H1 (cell line): Measurements from ENCODE around the gene XPO6. TPM values are rescaled to one million over a fixed set of nuclear protein-coding genes. Genes with fewer than 3 reads are reported as not detected.

Experiments
- CTCF ChIA-PET: fragments of 300-600 bp; sonication (Branson Sonifier 250); formaldehyde crosslinking; loops from one replicate; lab custom pipeline; 2021; ENCODE audit not compliant: partially characterized antibody; lab: Charles Lee
- POLR2A ChIA-PET: fragments of 300-600 bp; sonication (Branson Sonifier 250); formaldehyde crosslinking; loops from one replicate; lab custom pipeline; 2021; ENCODE audit warnings: inconsistent platforms; ENCODE audit not compliant: partially characterized antibody; lab: Charles Lee
- DNase-seq, 2 experiments: peaks; one replicate each; pipeline versions ENCODE4 v3.0.0 to v3.0.0-alpha.2; 2010 to 2022; ENCODE audit warnings: low spot score in 2 of 2, low read depth in 1 of 2, mixed read lengths in 1 of 2
- FAIRE-seq: peaks from 2 replicates; lab custom pipeline; 2011; peaks lifted over from hg19 to GRCh38; lab: Jason Lieb, UNC
- H2AFZ ChIP-seq: 2 replicates; pipeline ENCODE4 v1.8.1; 2012; ENCODE audit warnings: low read length, inconsistent platforms
- H2AK5ac ChIP-seq: 2 replicates; pipeline ENCODE4 v1.6.1; 2013; ENCODE audit warnings: low read depth, low read length
- H2BK120ac ChIP-seq: replicated peaks from 2 replicates; pipeline ENCODE3; 2013; ENCODE audit warnings: low read depth, low read length, inconsistent platforms
- H2BK12ac ChIP-seq: 2 replicates; pipeline ENCODE4 v1.6.1; 2013; ENCODE audit warnings: low read depth, low read length
- H2BK15ac ChIP-seq: 2 replicates; pipeline ENCODE4 v1.6.1; 2013; ENCODE audit warnings: low read length
- H2BK20ac ChIP-seq: 2 replicates; pipeline ENCODE4 v1.6.1; 2013; ENCODE audit warnings: low read length
- H2BK5ac ChIP-seq: 2 replicates; pipeline ENCODE4 v1.6.1; 2013; ENCODE audit warnings: low read depth, low read length
- H3K14ac ChIP-seq: 2 replicates; pipeline ENCODE4 v1.6.1; 2013; ENCODE audit warnings: inconsistent platforms; ENCODE audit not compliant: insufficient read length
- H3K18ac ChIP-seq: 2 replicates; pipeline ENCODE4 v1.6.1; 2013; ENCODE audit warnings: low read length; ENCODE audit errors: extremely low read depth
- H3K23ac ChIP-seq: 2 replicates; pipeline ENCODE4 v1.6.1; 2013; ENCODE audit warnings: inconsistent platforms; ENCODE audit not compliant: insufficient read length
- H3K23me2 ChIP-seq: 2 replicates; pipeline ENCODE4 v1.6.1; 2013; ENCODE audit warnings: low read depth, low read length
- H3K27ac ChIP-seq: 2 replicates; pipeline ENCODE4 v1.6.1; 2011; ENCODE audit warnings: low read depth, low read length, inconsistent platforms
- H3K27me3 ChIP-seq, 4 experiments: replicated peaks in 1 of 4; 1 replicate in 1 of 4; 2 replicates in 3 of 4; pipeline versions ENCODE4 v1.6.1 to v1.8.1; 2011 to 2013; ENCODE audit warnings: low read length in 3 of 4, mild to moderate bottlenecking in 3 of 4, inconsistent platforms in 2 of 4, mixed read lengths in 2 of 4, moderate library complexity in 1 of 4; ENCODE audit not compliant: control insufficient read depth in 3 of 4, insufficient read depth in 3 of 4; ENCODE audit errors: extremely low read depth in 1 of 4
- H3K36me3 ChIP-seq, 4 experiments: 2 replicates each; pipeline versions ENCODE4 v1.6.1 to v1.8.1; 2011 to 2013; ENCODE audit warnings: mild to moderate bottlenecking in 4 of 4, low read length in 3 of 4, moderate library complexity in 2 of 4, control low read depth in 1 of 4, inconsistent platforms in 1 of 4; ENCODE audit not compliant: insufficient read depth in 4 of 4, control insufficient read depth in 2 of 4
- H3K4ac ChIP-seq: replicated peaks from 2 replicates; pipeline ENCODE3; 2013; ENCODE audit warnings: low read length, low read depth, mixed read lengths, inconsistent platforms; ENCODE audit not compliant: insufficient read length
- H3K4me1 ChIP-seq, 4 experiments: replicated peaks in 1 of 4; 1 replicate in 1 of 4; 2 replicates in 3 of 4; pipeline versions ENCODE4 v1.6.1 to v1.8.1; 2011 to 2013; ENCODE audit warnings: low read length in 3 of 4, inconsistent platforms in 2 of 4, mixed read lengths in 1 of 4; ENCODE audit not compliant: insufficient read depth in 4 of 4, control insufficient read depth in 3 of 4
- H3K4me2 ChIP-seq, 2 experiments: 2 replicates each; pipeline versions ENCODE4 v1.6.1 to v1.8.1; 2011 to 2013; ENCODE audit warnings: low read depth in 2 of 2, low read length in 2 of 2, control low read depth in 1 of 2, inconsistent platforms in 1 of 2, mild to moderate bottlenecking in 1 of 2; ENCODE audit not compliant: insufficient read depth in 1 of 2
- H3K4me3 ChIP-seq, 4 experiments: fragments of 200-600, 300-600 bp in 1 of 4; sonication (generic), shearing (Covaris generic), sonication (Bioruptor Twin) in 1 of 4; 2 replicates each; pipeline versions ENCODE4 v1.5.1 to v1.8.1; 2011 to 2016; ENCODE audit warnings: low read length in 4 of 4, low read depth in 3 of 4, control low read depth in 2 of 4, inconsistent platforms in 2 of 4, mild to moderate bottlenecking in 2 of 4, mixed read lengths in 1 of 4, moderate library complexity in 1 of 4; ENCODE audit not compliant: insufficient read depth in 2 of 4; ENCODE audit errors: extremely low read depth in 1 of 4
- H3K56ac ChIP-seq: replicated peaks from 2 replicates; pipeline ENCODE3; 2013; ENCODE audit warnings: low read depth, mild to moderate bottlenecking, mixed read lengths, low read length, inconsistent platforms; ENCODE audit not compliant: insufficient read length
- H3K79me1 ChIP-seq: 2 replicates; pipeline ENCODE4 v1.6.1; 2013; ENCODE audit warnings: low read depth, low read length, control low read depth
- H3K79me2 ChIP-seq, 2 experiments: 2 replicates each; pipeline versions ENCODE4 v1.6.1 to v1.8.1; 2012 to 2013; ENCODE audit warnings: low read length in 2 of 2, mild to moderate bottlenecking in 2 of 2, inconsistent platforms in 1 of 2; ENCODE audit not compliant: insufficient read depth in 2 of 2, control insufficient read depth in 1 of 2
- H3K9ac ChIP-seq, 4 experiments: replicated peaks in 1 of 4; 1 replicate in 1 of 4; 2 replicates in 3 of 4; pipeline versions ENCODE4 v1.6.1 to v1.8.1; 2011 to 2013; ENCODE audit warnings: low read depth in 3 of 4, low read length in 3 of 4, control low read depth in 2 of 4, mild to moderate bottlenecking in 2 of 4, moderate library complexity in 2 of 4, inconsistent platforms in 1 of 4; ENCODE audit errors: extremely low read depth in 1 of 4
- H3K9me3 ChIP-seq, 2 experiments: 2 replicates each; pipeline versions ENCODE4 v1.6.1 to v1.8.1; 2012 to 2013; ENCODE audit warnings: mild to moderate bottlenecking in 2 of 2, moderate library complexity in 2 of 2, control low read depth in 1 of 2, inconsistent platforms in 1 of 2, low read depth in 1 of 2, low read length in 1 of 2, mixed read lengths in 1 of 2; ENCODE audit not compliant: insufficient read depth in 2 of 2
- H4K20me1 ChIP-seq, 2 experiments: replicated peaks in 1 of 2; 2 replicates each; pipeline versions ENCODE3 to v1.8.1; 2011 to 2013; ENCODE audit warnings: inconsistent platforms in 2 of 2, low read length in 2 of 2, mild to moderate bottlenecking in 1 of 2; ENCODE audit not compliant: insufficient read depth in 2 of 2, control insufficient read depth in 1 of 2
- H4K5ac ChIP-seq: 2 replicates; pipeline ENCODE4 v1.6.1; 2013; ENCODE audit warnings: low read length, low read depth, mixed read lengths, inconsistent platforms; ENCODE audit not compliant: insufficient read length
- H4K8ac ChIP-seq: 2 replicates; pipeline ENCODE4 v1.8.0; 2013; ENCODE audit warnings: mild to moderate bottlenecking, moderate library complexity, low read length, inconsistent platforms; ENCODE audit not compliant: insufficient read depth; ENCODE audit errors: extremely low read depth
- H4K91ac ChIP-seq: replicated peaks from 2 replicates; pipeline ENCODE3; 2013; ENCODE audit warnings: low read length, mixed read lengths, inconsistent platforms; ENCODE audit not compliant: insufficient read length
- ASH2L ChIP-seq: fragments of 200-600, 300-600 bp; sonication (generic); IDR thresholded peaks from one replicate; pipeline ENCODE4 v1.7.1; 2017; ENCODE audit warnings: low read length
- CBX8 ChIP-seq: fragments of 300-800, 300-1000 bp; sonication (generic); IDR thresholded peaks from 2 replicates; pipeline ENCODE4 v1.7.1; 2016; ENCODE audit warnings: low read depth, low read length, borderline replicate concordance
- HDAC6 ChIP-seq: IDR thresholded peaks from one replicate; pipeline ENCODE4 v1.7.1; 2012; ENCODE audit warnings: low read depth, mild to moderate bottlenecking, inconsistent platforms, low read length, moderate library complexity
- KDM1A ChIP-seq: fragments of 200-600, 300-600 bp; sonication (generic); IDR thresholded peaks from 2 replicates; pipeline ENCODE4 v1.7.1; 2016; ENCODE audit warnings: mild to moderate bottlenecking, low read length, borderline replicate concordance
- RAD21 ChIP-seq, 2 experiments: IDR thresholded peaks in 1 of 2; conservative IDR thresholded peaks in 1 of 2; 2 replicates each; pipeline ENCODE4 v1.6.1; 2011; ENCODE audit warnings: low read depth in 2 of 2, low read length in 2 of 2, improper control_type of control experiment in 1 of 2, inconsistent platforms in 1 of 2, mild to moderate bottlenecking in 1 of 2, moderate library complexity in 1 of 2
- RXRA ChIP-seq: IDR thresholded peaks from 2 replicates; pipeline ENCODE4 v1.6.1; 2011; ENCODE audit warnings: low read depth, mild to moderate bottlenecking, low read length, moderate library complexity; ENCODE audit not compliant: insufficient read depth
- SUZ12 ChIP-seq: fragments of 200-600 bp; sonication (generic); IDR thresholded peaks from 2 replicates; pipeline ENCODE4 v1.6.1; 2012; ENCODE audit warnings: mild to moderate bottlenecking, inconsistent platforms, low read length, moderate library complexity, mixed read lengths
- TEAD4 ChIP-seq: IDR thresholded peaks from 2 replicates; pipeline ENCODE4 v1.6.1; 2012; ENCODE audit warnings: low read depth, low read length, inconsistent platforms, mixed read lengths
- ZNF274 ChIP-seq: IDR thresholded peaks from 2 replicates; pipeline ENCODE4 v1.7.0; 2012; ENCODE audit warnings: low read length, borderline replicate concordance; ENCODE audit errors: extremely low read depth
- WGBS, 2 experiments: shearing (Covaris generic) in 1 of 2; methylation state at CpG; one replicate each; pipeline versions ENCODE4 v1.1.6 to v1.1.7; 2013 to 2015; ENCODE audit warnings: low lambda C conversion rate in 2 of 2, mixed read lengths in 2 of 2, inconsistent platforms in 1 of 2, low coverage in 1 of 2, missing lambda C conversion rate in 1 of 2; ENCODE audit not compliant: insufficient replicate concordance in 2 of 2, insufficient coverage in 1 of 2, insufficient read length in 1 of 2; ENCODE audit errors: extremely low coverage in 1 of 2, missing lambda C conversion rate in 1 of 2; 5-methylcytosine and 5-hydroxymethylcytosine counted together
- polyA plus RNA-seq, 7 experiments: library from polyadenylated mRNA; depleted of rRNA in 3 of 7; stranded (reverse) in 5 of 7; unstranded in 2 of 7; fragments of >200 nt in 5 of 7; fragments of 200-250 nt in 2 of 7; gene quantifications; 1 replicate in 5 of 7; 2 replicates in 1 of 7; 4 replicates in 1 of 7; pipeline versions ENCODE4 v1.2.1 to v1.2.3, GENCODE V29; 2011 to 2013; ENCODE audit warnings: missing spikeins in 2 of 7, mixed read lengths in 2 of 7
- total RNA-seq: library from RNA; stranded (reverse); fragmentation: NEBNext Ultra II Directional; extraction: Animal tissue kit (Norgen Biotek cat#: 25700); gene quantifications from 2 replicates; pipeline ENCODE4 v1.2.1, GENCODE V29; 2021

Gene XPO6
- total and polyA plus RNA-seq, 2 of the 8 experiments (the other 6 are each of a cell fraction or from before 2014, with no cell fraction given), result 152 to 254 TPM

- Histone ChIP-seq H2BK5ac (no peak overlapping the region), H2BK20ac (no peak overlapping the region), H3K4me3 (no peak overlapping the region), H3K27ac (no peak overlapping the region), H3K18ac (no peak overlapping the region), H3K79me1 (no peaks in the 10 kb centered on the region), H3K27me3 (no peaks in the 10 kb centered on the region), H3K23ac (no peak overlapping the region), H4K5ac (no peak overlapping the region), H2BK15ac (no peak overlapping the region), H3K56ac (no peak overlapping the region), H2BK120ac (no peak overlapping the region), H4K91ac (no peak overlapping the region), H3K9ac (no peak overlapping the region), H3K4ac (no peak overlapping the region), H2AK5ac (no peak overlapping the region), H4K20me1 (no peaks in the 10 kb centered on the region), H3K36me3 (peaks cover 16 to 56% (median 51%) of the 10 kb centered on the region in 4 experiments), H3K23me2 (no peaks in the 10 kb centered on the region), H4K8ac (no peak overlapping the region), H3K4me2 (no peak overlapping the region), H3K14ac (no peak overlapping the region), H3K79me2 (no peaks in the 10 kb centered on the region), H3K4me1 (no peaks in the 10 kb centered on the region), H3K9me3 (no peaks in the 10 kb centered on the region), H2AFZ (no peak overlapping the region), H2BK12ac (no peak overlapping the region)
- FAIRE-seq, result no peak
- ChIA-PET CTCF (no interaction called here), POLR2A (no interaction called here)
- no peak for DNase-seq
- TF ChIP-seq SUZ12 (no peak), KDM1A (no peak), CBX8 (no peak), ZNF274 (no peak), RAD21 (IDR thresholded peaks at IDR 0.05 in 1 of 2, conservative IDR thresholded peaks at IDR 0.05 in 1 of 2; ENCODE audit: low read depth in 2 of 2, low read length in 2 of 2) (no peak), HDAC6 (no peak), TEAD4 (no peak), RXRA (no peak), ASH2L (no peak)
- WGBS, 2 experiments, result 85% methylated on average over 3 of the region's 3 CpGs; no CpG with 5 or more reads in 1 of the 2 experiments
Measured at GRCh38 chr16:28120754-28121153, 91.0 kb downstream of the XPO6 start.
